H9 (cell line): Measurements from ENCODE around the gene P4HA2. TPM values are rescaled to one million over a fixed set of nuclear protein-coding genes. Genes with fewer than 3 reads are reported as not detected.

Experiments
- DNase-seq: peaks from one replicate; pipeline ENCODE4 v3.0.0-alpha.2; 2017
- H2AFZ ChIP-seq: one replicate; pipeline ENCODE4 v1.6.1; 2013; ENCODE audit warnings: mild to moderate bottlenecking, low read length, control low read depth, moderate library complexity
- H2AK5ac ChIP-seq: 2 replicates; pipeline ENCODE4 v1.6.1; 2013; ENCODE audit warnings: low read length, control low read depth, mixed read lengths; ENCODE audit not compliant: insufficient read length
- H2BK120ac ChIP-seq: one replicate; pipeline ENCODE4 v1.6.1; 2013; ENCODE audit warnings: low read depth, mild to moderate bottlenecking, low read length, control low read depth, inconsistent platforms; ENCODE audit not compliant: poor library complexity, severe bottlenecking
- H2BK12ac ChIP-seq: 2 replicates; pipeline ENCODE4 v1.6.1; 2013; ENCODE audit warnings: low read length, control low read depth, mixed read lengths, low read depth; ENCODE audit not compliant: insufficient read length
- H2BK15ac ChIP-seq: 2 replicates; pipeline ENCODE4 v1.6.1; 2013; ENCODE audit warnings: low read depth, low read length, control low read depth
- H2BK20ac ChIP-seq: one replicate; pipeline ENCODE4 v1.6.1; 2013; ENCODE audit warnings: low read depth, mild to moderate bottlenecking, low read length, control low read depth, inconsistent platforms; ENCODE audit not compliant: poor library complexity, severe bottlenecking
- H2BK5ac ChIP-seq: 2 replicates; pipeline ENCODE4 v1.6.1; 2013; ENCODE audit warnings: low read length, control low read depth, mixed read lengths; ENCODE audit not compliant: insufficient read length
- H3K14ac ChIP-seq: 2 replicates; pipeline ENCODE4 v1.6.1; 2013; ENCODE audit warnings: low read length, control low read depth; ENCODE audit not compliant: insufficient read depth
- H3K18ac ChIP-seq: 2 replicates; pipeline ENCODE4 v1.6.1; 2013; ENCODE audit warnings: low read depth, mild to moderate bottlenecking, mixed read lengths, low read length, control low read depth; ENCODE audit not compliant: insufficient read length
- H3K23ac ChIP-seq: 2 replicates; pipeline ENCODE4 v1.6.1; 2013; ENCODE audit warnings: low read length, control low read depth, mixed read lengths, low read depth; ENCODE audit not compliant: insufficient read length
- H3K23me2 ChIP-seq: 2 replicates; pipeline ENCODE4 v1.6.1; 2013; ENCODE audit warnings: low read depth, mild to moderate bottlenecking, mixed read lengths, low read length, control low read depth; ENCODE audit not compliant: insufficient read length, poor library complexity, severe bottlenecking
- H3K27ac ChIP-seq: 2 replicates; pipeline ENCODE4 v1.5.1; 2013; ENCODE audit warnings: low read length, control low read depth, mixed read lengths, low read depth; ENCODE audit not compliant: insufficient read length
- H3K27me3 ChIP-seq: 2 replicates; pipeline ENCODE4 v1.6.1; 2013; ENCODE audit warnings: low read length, control low read depth, inconsistent platforms; ENCODE audit not compliant: insufficient read depth
- H3K4ac ChIP-seq: 2 replicates; pipeline ENCODE4 v1.6.1; 2013; ENCODE audit warnings: low read depth, mild to moderate bottlenecking, control low read depth, inconsistent platforms, low read length, moderate library complexity
- H3K4me1 ChIP-seq: 2 replicates; pipeline ENCODE4 v1.6.1; 2013; ENCODE audit warnings: low read length, control low read depth, inconsistent platforms; ENCODE audit not compliant: insufficient read depth
- H3K4me2 ChIP-seq: 2 replicates; pipeline ENCODE4 v1.6.1; 2013; ENCODE audit warnings: low read length, control low read depth, mixed read lengths; ENCODE audit not compliant: insufficient read length, insufficient read depth
- H3K56ac ChIP-seq: 2 replicates; pipeline ENCODE4 v1.6.1; 2013; ENCODE audit warnings: low read depth, mild to moderate bottlenecking, mixed read lengths, low read length, control low read depth; ENCODE audit not compliant: insufficient read length
- H3K79me1 ChIP-seq: 2 replicates; pipeline ENCODE4 v1.6.1; 2013; ENCODE audit warnings: low read depth, mild to moderate bottlenecking, moderate library complexity, low read length, control low read depth, inconsistent platforms; ENCODE audit not compliant: insufficient read depth, poor library complexity, severe bottlenecking
- H3K79me2 ChIP-seq: 2 replicates; pipeline ENCODE4 v1.6.1; 2013; ENCODE audit warnings: low read length, control low read depth, inconsistent platforms; ENCODE audit not compliant: insufficient read depth
- H3K9ac ChIP-seq: 2 replicates; pipeline ENCODE4 v1.6.1; 2013; ENCODE audit warnings: low read length, control low read depth, mixed read lengths; ENCODE audit not compliant: insufficient read length; ENCODE audit errors: extremely low read depth
- H3K9me3 ChIP-seq: one replicate; pipeline ENCODE4 v1.6.1; 2013; ENCODE audit warnings: low read depth, low read length, inconsistent platforms; ENCODE audit not compliant: control insufficient read depth
- H3T11ph ChIP-seq: one replicate; pipeline ENCODE4 v1.6.1; 2013; ENCODE audit warnings: mild to moderate bottlenecking, low read length, control low read depth, inconsistent platforms
- H4K20me1 ChIP-seq: one replicate; pipeline ENCODE4 v1.6.1; 2013; ENCODE audit not compliant: control insufficient read depth, insufficient read length, insufficient read depth
- H4K5ac ChIP-seq: 2 replicates; pipeline ENCODE4 v1.6.1; 2013; ENCODE audit warnings: low read depth, mild to moderate bottlenecking, mixed read lengths, low read length, control low read depth; ENCODE audit not compliant: insufficient read length
- H4K8ac ChIP-seq: replicated peaks from 2 replicates; pipeline ENCODE4 v1.6.1; 2013; ENCODE audit warnings: low read length, control low read depth, mixed read lengths, low read depth; ENCODE audit not compliant: insufficient read length
- H4K91ac ChIP-seq: 2 replicates; pipeline ENCODE4 v1.6.1; 2013; ENCODE audit warnings: low read depth, mild to moderate bottlenecking, moderate library complexity, mixed read lengths, low read length, control low read depth; ENCODE audit not compliant: insufficient read length
- H3K27ac Mint-ChIP-seq, 3 experiments: 2 replicates in 2 of 3; 3 replicates in 1 of 3; pipeline ENCODE4 v1.8.0; 2020 to 2021; ENCODE audit warnings: mixed read lengths in 3 of 3, mild to moderate bottlenecking in 1 of 3, moderate library complexity in 1 of 3
- H3K27me3 Mint-ChIP-seq: 2 replicates; pipeline ENCODE4 v1.8.0; 2021; ENCODE audit warnings: low read depth, mild to moderate bottlenecking, moderate library complexity, mixed read lengths
- H3K36me3 Mint-ChIP-seq, 3 experiments: 2 replicates in 2 of 3; 3 replicates in 1 of 3; pipeline ENCODE4 v1.8.0; 2020 to 2021; ENCODE audit warnings: low read depth in 3 of 3, mixed read lengths in 3 of 3; ENCODE audit not compliant: insufficient read depth in 1 of 3
- H3K4me1 Mint-ChIP-seq, 2 experiments: 2 replicates each; pipeline ENCODE4 v1.8.0; 2020; ENCODE audit warnings: mixed read lengths in 2 of 2
- H3K4me3 Mint-ChIP-seq, 2 experiments: 2 replicates in 1 of 2; 3 replicates in 1 of 2; pipeline ENCODE4 v1.8.0; 2020 to 2021; ENCODE audit warnings: mild to moderate bottlenecking in 2 of 2, mixed read lengths in 2 of 2, moderate library complexity in 1 of 2
- H3K9me3 Mint-ChIP-seq, 2 experiments: 2 replicates in 1 of 2; 3 replicates in 1 of 2; pipeline ENCODE4 v1.8.0; 2020; ENCODE audit warnings: mild to moderate bottlenecking in 2 of 2, mixed read lengths in 2 of 2, moderate library complexity in 1 of 2
- CTCF ChIP-seq: fragments of 200-600 bp; sonication (generic); conservative IDR thresholded peaks from 3 replicates; pipeline ENCODE4 v1.8.0; 2021; ENCODE audit warnings: antibody characterized with exemption, mild to moderate bottlenecking
- WGBS: extraction: QIAGEN DNeasy Blood & Tissue Kit; methylation state at CpG from one replicate; pipeline ENCODE4 v1.1.7; 2013; ENCODE audit warnings: missing lambda C conversion rate, low lambda C conversion rate, mixed read lengths; ENCODE audit not compliant: insufficient read length; ENCODE audit errors: extremely low coverage; 5-methylcytosine and 5-hydroxymethylcytosine counted together
- total RNA-seq: library from RNA; stranded (reverse); gene quantifications from 2 replicates; pipeline ENCODE4 v1.2.1, GENCODE V29; 2021

Gene P4HA2
- total RNA-seq, 1 experiment from 2014 or later = 15.3 TPM

DNA sequence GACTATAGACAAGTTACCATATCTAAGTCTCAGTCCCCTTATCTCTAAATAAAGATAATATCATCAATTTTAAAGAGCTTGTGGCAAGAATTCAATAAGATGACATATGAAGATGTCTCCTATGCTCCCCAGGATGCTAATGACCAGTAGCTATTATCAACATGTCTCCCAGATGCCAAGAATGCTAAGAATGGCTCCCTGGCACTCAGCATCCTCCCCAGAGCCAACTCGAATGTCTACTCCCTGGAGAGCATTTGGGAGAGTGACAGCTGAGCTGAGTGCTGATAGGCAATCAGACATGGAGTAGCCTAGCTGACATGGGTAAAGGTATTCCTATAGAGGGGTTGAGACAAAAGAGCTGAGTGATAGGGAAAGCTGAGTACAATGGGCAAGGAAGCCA is 15.9 kb downstream of the P4HA2 start:
- H3K18ac ChIP-seq = no peak overlapping the region
- H3K27me3 ChIP-seq = no peaks in the 10 kb centered on the region
- no peak overlapping the region for H2BK20ac ChIP-seq
- Mint-ChIP-seq H3K4me1 (peaks cover 9% of the 10 kb centered on the region in 2 experiments; a peak in 3 of 4 replicates), H3K27ac (no peak overlapping the region), H3K36me3 (peaks cover 7 to 19% (median 15%) of the 10 kb centered on the region in 3 experiments), H3K4me3 (no peak overlapping the region), H3K27me3 (no peaks in the 10 kb centered on the region), H3K9me3 (peaks cover 2 to 5% of the 10 kb centered on the region in 2 experiments; a peak in 3 of 5 replicates)
- no peak overlapping the region for H3K4me2 ChIP-seq
- H3K27ac ChIP-seq = no peak overlapping the region
- no peaks in the 10 kb centered on the region for H3K79me1 ChIP-seq
- H4K5ac ChIP-seq = no peak overlapping the region
- H3K23me2 ChIP-seq = no peaks in the 10 kb centered on the region
- no peak overlapping the region for H2BK120ac ChIP-seq
- no peak overlapping the region for H3K23ac ChIP-seq
- TF ChIP-seq CTCF = no peak
- no CpG with 5 or more reads among the region's 1 CpG for WGBS
- H3K79me2 ChIP-seq = no peaks in the 10 kb centered on the region
- H2BK12ac ChIP-seq = no peak overlapping the region
- no peak overlapping the region for H3K4ac ChIP-seq
- H3K9me3 ChIP-seq = no peaks in the 10 kb centered on the region
- H3T11ph ChIP-seq = no peak overlapping the region
- H3K4me1 ChIP-seq = no peaks in the 10 kb centered on the region
- H4K8ac ChIP-seq = no peak overlapping the region
- no peak overlapping the region for H2AK5ac ChIP-seq
- no peak overlapping the region for H3K56ac ChIP-seq
- H2BK15ac ChIP-seq = no peak overlapping the region
- H2AFZ ChIP-seq = no peak overlapping the region
- H3K9ac ChIP-seq = no peak overlapping the region
- H2BK5ac ChIP-seq = no peak overlapping the region
- H3K14ac ChIP-seq = no peak overlapping the region
- DNase-seq = no peak
- H4K20me1 ChIP-seq = no peaks in the 10 kb centered on the region
- no peak overlapping the region for H4K91ac ChIP-seq
